Activated naive CD8-positive, alpha-beta T cell treated with anti-CD3 and anti-CD28 coated beads, Interleukin-2, amount 50 U/mL, for 24 hours (primary cell): Measurements from ENCODE around the gene SLC9A7.
A peak's percentile ranks its signal among the peaks of the same experiment; 100 is the strongest.

Source experiments
- ATAC-seq: fragments of 150-1000 bp; cut with Tn5 transposase; one replicate; pipeline ENCODE4 v1.10.0; 2021
- DNase-seq: peaks from one replicate; pipeline ENCODE4 v3.0.0; 2021
- H3K27ac Mint-ChIP-seq: one replicate; pipeline ENCODE4 v1.8.0; 2021; ENCODE audit warnings: mild to moderate bottlenecking, mixed read lengths
- H3K27me3 Mint-ChIP-seq: one replicate; pipeline ENCODE4 v1.8.0; 2021; ENCODE audit warnings: mixed read lengths
- H3K36me3 Mint-ChIP-seq: one replicate; pipeline ENCODE4 v1.8.0; 2021; ENCODE audit warnings: low read depth, mixed read lengths
- H3K4me1 Mint-ChIP-seq: one replicate; pipeline ENCODE4 v1.8.0; 2021; ENCODE audit warnings: mixed read lengths
- H3K4me3 Mint-ChIP-seq: one replicate; pipeline ENCODE4 v1.8.0; 2021; ENCODE audit warnings: mild to moderate bottlenecking, moderate library complexity, mixed read lengths
- H3K9me3 Mint-ChIP-seq: one replicate; pipeline ENCODE4 v1.8.0; 2021; ENCODE audit warnings: mixed read lengths

SLC9A7 gene

DNA sequence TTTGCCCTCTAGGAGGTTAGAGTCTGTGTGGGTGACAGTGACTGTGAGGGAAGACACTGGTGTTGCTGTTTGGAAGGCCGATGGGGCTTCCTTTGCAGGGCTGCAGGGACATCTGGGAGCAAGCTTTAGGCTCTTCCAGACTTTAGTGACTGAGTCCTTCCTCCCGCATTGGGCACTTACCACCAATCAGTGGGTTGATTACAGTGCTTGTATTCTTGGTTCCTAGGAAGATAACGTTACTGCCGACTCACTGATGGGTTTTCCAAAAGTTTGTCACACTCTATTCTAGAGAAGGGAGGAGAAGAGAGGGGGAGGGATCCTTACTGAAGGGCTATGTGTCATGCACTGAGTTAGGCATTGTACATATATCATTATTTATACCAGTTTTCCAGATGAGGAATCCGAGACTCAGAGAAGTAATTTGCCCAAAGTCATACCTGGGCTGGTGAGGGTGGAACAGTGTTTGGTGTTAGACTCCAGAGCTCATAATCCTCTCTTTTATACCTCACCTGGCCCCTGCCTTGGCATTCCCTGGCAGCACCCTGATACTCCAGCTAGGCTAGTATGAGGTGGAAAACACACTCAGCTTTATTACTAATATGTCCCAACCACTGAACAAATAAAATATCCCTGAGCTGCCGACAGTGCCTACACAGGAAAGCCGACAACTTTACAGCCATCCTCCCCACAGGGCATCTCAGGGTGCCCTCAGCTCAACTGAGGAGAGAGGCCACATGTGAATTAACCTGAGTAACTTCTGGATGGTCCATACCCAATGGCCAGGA lies 181.5 kb downstream of the SLC9A7 start:
- Mint-ChIP-seq H3K27me3 (peaks cover 8% of the 10 kb centered on the region), H3K36me3 (peaks cover 2% of the 10 kb centered on the region), H3K4me1 (peaks cover 37% of the 10 kb centered on the region), H3K4me3 (no peak overlapping the region), H3K27ac (no peak overlapping the region), H3K9me3 (no peaks in the 10 kb centered on the region)
- no peak for ATAC-seq
- no peak for DNase-seq

- H3K36me3 Mint-ChIP-seq = peaks cover 2% of the 10 kb centered on the region
- H3K4me1 Mint-ChIP-seq = peaks cover 46% of the 10 kb centered on the region
- H3K27ac Mint-ChIP-seq = no peak overlapping the region
- peaks cover 8% of the 10 kb centered on the region for H3K27me3 Mint-ChIP-seq
- no peaks in the 10 kb centered on the region for H3K9me3 Mint-ChIP-seq
- H3K4me3 Mint-ChIP-seq = peak overlapping the region; percentile 73
- ATAC-seq = no peak
- no peak for DNase-seq
Observed at GRCh38 chrX:46576458-46576857, 182.5 kb downstream of the SLC9A7 start.

DNA sequence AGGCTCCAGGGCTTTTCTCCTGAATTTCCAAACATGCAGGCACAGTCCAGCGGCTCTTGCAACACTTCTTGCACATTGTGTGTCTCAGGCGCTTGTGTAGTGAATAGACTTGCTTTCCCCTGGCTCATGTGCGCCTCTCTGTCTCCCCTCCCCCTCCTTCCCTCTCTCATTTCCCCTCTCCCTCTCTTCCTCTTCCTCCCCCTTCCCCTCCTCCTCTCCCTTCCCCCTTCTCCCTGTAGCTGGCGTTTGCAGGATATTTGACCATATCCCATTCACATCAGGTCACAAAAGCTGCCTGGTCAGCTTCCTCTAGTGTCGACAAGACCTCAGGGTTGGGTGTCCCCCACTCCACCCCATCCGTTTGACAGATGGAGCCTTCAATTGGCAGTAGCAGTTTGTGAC lies 182.9 kb downstream of the SLC9A7 start:
- ATAC-seq (no peak), DNase-seq (no peak)
- H3K27ac Mint-ChIP-seq = no peak overlapping the region
- no peaks in the 10 kb centered on the region for H3K9me3 Mint-ChIP-seq
- peaks cover 51% of the 10 kb centered on the region for H3K4me1 Mint-ChIP-seq
- peaks cover 8% of the 10 kb centered on the region for H3K27me3 Mint-ChIP-seq
- H3K36me3 Mint-ChIP-seq = peaks cover 2% of the 10 kb centered on the region
- H3K4me3 Mint-ChIP-seq = peak overlapping the region; percentile 73

GRCh38 chrX:46575586-46575985 lies 183.3 kb downstream of the SLC9A7 start:
- peak overlapping the region; percentile 73 for H3K4me3 Mint-ChIP-seq
- no peak for DNase-seq
- H3K4me1 Mint-ChIP-seq = peaks cover 51% of the 10 kb centered on the region
- H3K27ac Mint-ChIP-seq = no peak overlapping the region
- H3K9me3 Mint-ChIP-seq = no peaks in the 10 kb centered on the region
- no peak for ATAC-seq
- H3K27me3 Mint-ChIP-seq = peaks cover 8% of the 10 kb centered on the region
- H3K36me3 Mint-ChIP-seq = peaks cover 2% of the 10 kb centered on the region

DNA sequence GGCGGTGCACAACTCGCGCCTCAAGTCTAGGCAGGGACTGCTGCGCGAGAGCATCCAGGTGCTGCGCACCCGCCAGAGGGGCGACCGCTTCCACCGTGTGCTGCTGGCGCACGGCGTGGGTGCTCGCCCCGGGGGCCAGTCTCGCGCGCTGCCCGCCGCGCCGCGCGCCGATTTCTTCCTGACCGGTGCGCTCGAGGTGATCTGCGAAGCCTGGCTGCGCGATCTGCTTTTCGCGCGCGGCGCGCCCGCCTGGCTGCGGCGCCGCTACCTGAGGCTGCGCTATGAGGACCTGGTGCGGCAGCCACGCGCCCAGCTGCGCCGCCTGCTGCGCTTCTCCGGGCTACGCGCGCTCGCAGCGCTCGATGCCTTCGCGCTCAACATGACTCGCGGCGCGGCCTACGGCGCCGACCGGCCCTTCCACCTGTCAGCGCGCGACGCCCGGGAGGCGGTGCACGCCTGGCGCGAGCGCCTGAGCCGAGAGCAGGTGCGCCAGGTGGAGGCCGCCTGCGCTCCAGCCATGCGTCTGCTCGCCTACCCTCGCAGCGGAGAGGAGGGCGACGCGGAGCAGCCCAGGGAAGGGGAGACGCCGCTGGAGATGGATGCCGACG lies 184.0 kb downstream of the SLC9A7 start:
- Mint-ChIP-seq H3K4me1 (peaks cover 51% of the 10 kb centered on the region), H3K9me3 (no peaks in the 10 kb centered on the region), H3K27ac (no peak overlapping the region), H3K36me3 (peaks cover 2% of the 10 kb centered on the region), H3K27me3 (peaks cover 8% of the 10 kb centered on the region), H3K4me3 (peak overlapping the region; percentile 57)
- peak; percentile 14 for DNase-seq
- no peak for ATAC-seq

DNA sequence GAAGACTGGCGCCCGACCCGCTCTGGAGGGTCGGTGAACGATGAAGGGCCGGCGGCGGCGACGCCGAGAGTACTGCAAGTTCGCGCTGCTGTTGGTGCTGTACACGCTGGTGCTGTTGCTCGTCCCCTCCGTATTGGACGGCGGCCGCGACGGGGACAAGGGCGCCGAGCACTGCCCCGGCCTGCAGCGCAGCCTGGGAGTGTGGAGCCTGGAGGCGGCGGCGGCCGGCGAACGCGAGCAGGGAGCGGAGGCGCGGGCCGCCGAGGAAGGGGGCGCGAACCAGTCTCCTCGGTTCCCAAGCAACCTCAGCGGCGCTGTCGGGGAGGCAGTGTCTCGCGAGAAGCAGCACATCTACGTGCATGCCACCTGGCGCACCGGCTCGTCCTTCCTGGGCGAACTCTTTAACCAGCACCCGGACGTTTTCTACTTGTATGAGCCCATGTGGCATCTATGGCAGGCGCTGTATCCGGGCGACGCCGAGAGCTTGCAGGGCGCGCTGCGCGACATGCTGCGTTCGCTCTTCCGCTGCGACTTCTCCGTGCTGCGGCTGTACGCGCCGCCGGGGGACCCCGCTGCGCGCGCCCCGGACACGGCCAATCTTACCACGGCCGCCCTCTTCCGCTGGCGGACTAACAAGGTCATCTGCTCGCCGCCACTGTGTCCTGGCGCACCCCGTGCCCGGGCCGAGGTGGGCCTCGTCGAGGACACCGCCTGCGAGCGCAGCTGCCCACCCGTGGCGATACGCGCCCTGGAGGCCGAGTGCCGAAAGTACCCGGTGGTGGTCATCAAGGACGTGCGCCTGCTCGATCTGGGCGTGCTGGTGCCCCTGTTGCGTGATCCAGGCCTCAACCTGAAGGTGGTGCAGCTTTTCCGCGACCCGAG lies 184.8 kb downstream of the SLC9A7 start:
- no peaks in the 10 kb centered on the region for H3K9me3 Mint-ChIP-seq
- H3K27me3 Mint-ChIP-seq = peaks cover 8% of the 10 kb centered on the region
- H3K4me1 Mint-ChIP-seq = peaks cover 48% of the 10 kb centered on the region
- peaks cover 2% of the 10 kb centered on the region for H3K36me3 Mint-ChIP-seq
- peak; percentile 38 for DNase-seq
- peak; percentile 5 for ATAC-seq
- no peak overlapping the region for H3K27ac Mint-ChIP-seq
- peak overlapping the region; percentile 57 for H3K4me3 Mint-ChIP-seq

DNA sequence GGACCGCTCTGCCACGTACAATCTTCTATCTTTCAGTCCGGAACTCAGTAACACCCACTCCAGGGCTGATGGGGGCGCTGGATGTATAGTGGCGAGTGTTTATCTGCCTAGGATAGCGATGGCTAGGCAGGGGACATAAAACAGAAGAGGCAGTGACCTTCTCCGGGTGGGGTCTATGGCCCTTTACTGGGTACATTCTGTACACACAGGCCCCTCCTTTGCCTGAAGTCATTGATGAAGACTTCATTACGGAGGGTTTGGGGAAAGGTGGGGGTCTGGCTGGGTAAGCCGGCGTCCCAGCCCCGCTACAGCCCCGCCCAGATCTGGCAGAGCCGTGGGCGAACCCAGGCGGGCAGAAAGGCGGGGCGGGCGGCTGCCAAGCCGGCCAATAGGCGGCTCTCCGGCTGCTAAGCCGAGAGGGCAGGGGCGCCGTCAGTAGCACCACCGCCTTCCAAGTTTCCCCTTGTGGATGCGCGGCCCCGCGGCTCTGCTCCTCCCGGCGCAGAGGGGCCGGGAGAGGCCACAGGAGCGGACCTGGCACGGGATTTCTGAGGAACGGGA lies 185.5 kb downstream of the SLC9A7 start, which contains the start of gene CHST7:
CHST7 (plus strand) TSS at position 435 of the 561 bp plus-strand sequence. CDS start 167 bp downstream, outside the sequence.
- H3K27ac Mint-ChIP-seq = peak within 1 kb of the TSS; percentile 89
- H3K27me3 Mint-ChIP-seq = peaks cover 8% of the 10 kb centered on the region
- peak; percentile 31 for ATAC-seq
- no peaks in the 10 kb centered on the region for H3K9me3 Mint-ChIP-seq
- H3K4me1 Mint-ChIP-seq = peaks cover 47% of the 10 kb centered on the region
- peak; percentile 57 for DNase-seq
- H3K36me3 Mint-ChIP-seq = peaks cover 2% of the 10 kb centered on the region
- H3K4me3 Mint-ChIP-seq = peak within 1 kb of the TSS; percentile 57

DNA sequence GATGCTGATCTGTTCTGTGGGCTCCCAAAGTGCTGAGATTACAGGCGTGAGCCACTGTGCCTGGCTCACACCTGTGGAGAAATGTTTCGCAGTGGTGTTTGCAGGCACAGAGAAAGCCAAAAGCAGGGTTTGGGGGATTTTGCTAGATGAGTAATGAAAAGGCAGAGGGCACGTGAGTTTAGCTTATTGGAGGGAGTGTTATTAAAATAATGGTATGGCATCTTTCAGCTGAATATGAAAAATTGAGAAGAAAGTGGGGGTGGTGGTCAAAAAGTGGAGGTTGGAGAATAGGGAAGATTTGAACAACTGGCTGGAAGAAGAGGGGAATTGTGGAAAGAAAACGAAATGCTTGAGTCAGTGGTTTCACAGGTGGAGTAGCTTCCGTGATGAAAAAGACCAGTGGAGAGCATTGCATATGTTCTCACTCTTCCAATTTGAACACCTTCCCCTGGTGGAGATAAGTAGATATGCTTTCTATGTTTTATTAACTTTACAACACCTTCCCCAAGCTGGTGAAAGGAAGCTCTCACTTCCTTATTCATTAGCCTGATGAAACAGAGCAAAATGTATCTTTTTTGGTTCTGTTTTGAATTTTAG lies 186.5 kb downstream of the SLC9A7 start:
- Mint-ChIP-seq H3K36me3 (peaks cover 2% of the 10 kb centered on the region), H3K27me3 (peaks cover 8% of the 10 kb centered on the region), H3K4me3 (peak overlapping the region; percentile 57), H3K27ac (peak overlapping the region; percentile 89), H3K4me1 (peaks cover 44% of the 10 kb centered on the region), H3K9me3 (no peaks in the 10 kb centered on the region)
- DNase-seq (peak; percentile 20), ATAC-seq (peak; percentile 74)

- Mint-ChIP-seq H3K4me1 (peaks cover 36% of the 10 kb centered on the region), H3K27me3 (peaks cover 7% of the 10 kb centered on the region), H3K9me3 (no peaks in the 10 kb centered on the region), H3K4me3 (peak overlapping the region; percentile 57), H3K27ac (peak overlapping the region; percentile 89), H3K36me3 (peaks cover 2% of the 10 kb centered on the region)
- ATAC-seq (peak; percentile 21), DNase-seq (no peak)
Observed at GRCh38 chrX:46571423-46572339, 187.2 kb downstream of the SLC9A7 start.

DNA sequence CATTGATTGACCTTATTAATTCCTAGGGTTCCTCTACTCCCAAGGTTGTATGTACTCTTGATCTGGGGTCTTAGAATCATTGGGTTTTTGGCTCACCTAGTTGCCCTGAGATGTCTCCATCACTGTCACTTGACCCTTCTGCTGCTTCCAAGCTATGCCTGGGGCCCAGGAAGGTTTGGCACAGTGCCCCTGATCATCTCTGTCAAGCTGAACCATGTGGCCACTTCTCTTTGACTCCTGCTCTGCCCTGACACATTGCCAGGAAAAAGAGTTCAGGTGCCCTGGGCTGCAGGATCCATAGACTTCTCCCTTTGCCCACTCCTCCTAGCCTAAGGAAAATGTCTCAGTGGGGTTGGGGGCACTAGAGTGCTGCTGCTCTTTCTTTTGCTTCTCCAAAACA lies 189.3 kb downstream of the SLC9A7 start:
- ATAC-seq = no peak
- Mint-ChIP-seq H3K27me3 (no peaks in the 10 kb centered on the region), H3K4me3 (no peak overlapping the region)

DNA sequence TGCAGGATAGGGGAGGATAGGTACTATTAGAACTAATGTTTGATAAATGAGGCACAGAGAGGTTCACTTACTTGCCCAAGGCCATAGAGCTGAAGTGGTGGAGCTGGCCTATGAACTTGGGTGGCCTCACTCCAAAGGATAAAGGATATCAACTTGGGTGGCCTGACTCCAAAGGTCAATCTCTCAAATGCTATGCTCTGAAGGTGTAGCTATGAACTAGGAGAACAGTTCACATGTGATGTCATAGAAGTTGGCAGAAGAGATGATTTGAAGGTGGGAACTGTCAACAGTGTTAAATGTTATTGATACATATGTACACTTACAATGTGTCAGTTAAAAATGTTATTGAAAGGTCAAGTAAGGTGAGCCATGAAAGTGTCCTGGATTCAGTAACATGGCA lies 191.5 kb downstream of the SLC9A7 start:
- H3K27me3 Mint-ChIP-seq = peaks cover 2% of the 10 kb centered on the region
- H3K27ac Mint-ChIP-seq = no peak overlapping the region
- H3K36me3 Mint-ChIP-seq = no peaks in the 10 kb centered on the region
- ATAC-seq = no peak
- no peak overlapping the region for H3K4me3 Mint-ChIP-seq
- DNase-seq = no peak
- peaks cover 18% of the 10 kb centered on the region for H3K4me1 Mint-ChIP-seq
- H3K9me3 Mint-ChIP-seq = no peaks in the 10 kb centered on the region

More for the DNA sequence above, 189.3 kb downstream of the SLC9A7 start:
- H3K27ac Mint-ChIP-seq = no peak overlapping the region
- peaks cover 23% of the 10 kb centered on the region for H3K4me1 Mint-ChIP-seq
- DNase-seq = no peak
- no peaks in the 10 kb centered on the region for H3K9me3 Mint-ChIP-seq
- H3K36me3 Mint-ChIP-seq = no peaks in the 10 kb centered on the region

DNA sequence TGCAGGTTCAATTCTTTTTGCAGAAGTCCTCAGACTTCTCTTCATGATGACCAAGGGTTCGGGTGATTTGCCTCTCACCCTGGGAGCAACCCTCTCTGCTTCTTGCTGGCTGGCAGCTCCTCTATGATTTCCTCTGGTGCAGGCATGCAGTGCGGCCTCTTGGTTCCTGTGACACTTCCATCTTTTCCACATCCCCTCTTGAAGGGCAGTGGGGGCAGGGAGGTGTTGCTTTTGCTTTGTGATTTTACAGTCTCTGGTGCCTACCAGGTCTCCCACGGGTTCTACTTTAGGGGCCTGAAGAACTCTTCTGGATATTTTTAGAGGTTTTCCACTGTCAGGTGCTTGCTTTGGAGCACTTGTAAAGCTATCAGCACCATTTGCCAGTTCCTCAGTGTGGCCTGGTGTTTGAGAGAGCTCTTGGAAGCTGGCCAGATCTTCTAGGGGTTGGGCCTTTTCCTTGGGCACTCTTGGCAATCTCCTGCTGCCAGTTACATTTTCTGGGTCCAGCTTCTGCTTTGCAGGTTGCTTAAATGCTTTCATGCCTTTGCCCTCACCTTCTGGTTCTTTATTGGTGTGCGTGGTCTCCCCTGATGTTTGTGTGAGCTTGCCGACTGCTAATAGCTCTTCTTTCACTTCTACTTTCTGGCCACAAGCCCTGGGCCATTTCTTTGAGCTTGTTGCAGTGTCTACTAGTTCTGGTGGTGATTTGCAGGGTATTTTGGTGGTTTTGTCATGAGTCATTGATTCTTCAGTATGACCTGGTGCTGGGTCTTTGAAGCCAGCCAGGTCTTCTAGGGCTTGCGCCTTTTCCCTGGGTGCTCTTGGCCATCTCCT lies 196.9 kb downstream of the SLC9A7 start:
- ATAC-seq (peak; percentile 78), DNase-seq (no peak)
- Mint-ChIP-seq H3K36me3 (no peaks in the 10 kb centered on the region), H3K27ac (no peak overlapping the region), H3K4me1 (peaks cover 15% of the 10 kb centered on the region), H3K9me3 (no peaks in the 10 kb centered on the region), H3K4me3 (no peak overlapping the region), H3K27me3 (peaks cover 2% of the 10 kb centered on the region)
